Fibroblast of villous mesenchyme (primary cell): ENCODE data around the gene GYS2. TPM values are rescaled to one million over a fixed set of nuclear protein-coding genes. Genes with fewer than 3 reads are reported as not detected.

ENCODE experiments used
- DNase-seq: peaks from one replicate; pipeline ENCODE4 v3.0.0-alpha.2; 2010; ENCODE audit warnings: low read depth
- H3K4me3 ChIP-seq: 2 replicates; pipeline ENCODE4 v1.5.1; 2011; ENCODE audit warnings: low read depth, mild to moderate bottlenecking, low read length
- total RNA-seq: library from RNA; depleted of rRNA; stranded (reverse); fragments of >200 nt; gene quantifications from 2 replicates; pipeline ENCODE4 v1.2.3, GENCODE V29; 2012
- TF ChIP-seq, protein P1 (sequence below): IDR thresholded peaks from 2 replicates; pipeline ENCODE4 v1.5.1; 2012; ENCODE audit warnings: low read depth, mild to moderate bottlenecking, low read length; ENCODE audit not compliant: insufficient read depth

Gene GYS2
- total RNA-seq, 1 donor, result not detected

DNA sequence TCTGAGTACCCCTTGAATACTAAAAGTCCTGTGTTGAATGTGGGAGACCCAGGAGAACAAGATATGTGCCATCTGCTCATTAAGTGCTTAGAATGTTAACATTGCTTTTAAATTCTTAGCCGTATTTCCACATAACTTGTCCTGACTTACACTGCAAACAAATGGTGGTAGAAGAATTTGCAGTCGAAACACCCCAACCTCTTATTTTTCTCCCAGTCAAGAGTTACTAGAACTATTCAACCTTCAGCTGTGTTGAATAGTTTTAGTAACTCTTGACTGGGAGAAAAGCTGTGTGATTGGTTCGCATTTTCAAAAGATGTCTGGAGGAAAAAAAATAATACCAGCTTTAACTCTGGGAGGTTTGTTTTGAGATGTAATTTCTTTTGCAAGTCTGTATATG, 86.2 kb downstream of the GYS2 start:
- DNase-seq, result no peak
- TF ChIP-seq, protein P1, sequence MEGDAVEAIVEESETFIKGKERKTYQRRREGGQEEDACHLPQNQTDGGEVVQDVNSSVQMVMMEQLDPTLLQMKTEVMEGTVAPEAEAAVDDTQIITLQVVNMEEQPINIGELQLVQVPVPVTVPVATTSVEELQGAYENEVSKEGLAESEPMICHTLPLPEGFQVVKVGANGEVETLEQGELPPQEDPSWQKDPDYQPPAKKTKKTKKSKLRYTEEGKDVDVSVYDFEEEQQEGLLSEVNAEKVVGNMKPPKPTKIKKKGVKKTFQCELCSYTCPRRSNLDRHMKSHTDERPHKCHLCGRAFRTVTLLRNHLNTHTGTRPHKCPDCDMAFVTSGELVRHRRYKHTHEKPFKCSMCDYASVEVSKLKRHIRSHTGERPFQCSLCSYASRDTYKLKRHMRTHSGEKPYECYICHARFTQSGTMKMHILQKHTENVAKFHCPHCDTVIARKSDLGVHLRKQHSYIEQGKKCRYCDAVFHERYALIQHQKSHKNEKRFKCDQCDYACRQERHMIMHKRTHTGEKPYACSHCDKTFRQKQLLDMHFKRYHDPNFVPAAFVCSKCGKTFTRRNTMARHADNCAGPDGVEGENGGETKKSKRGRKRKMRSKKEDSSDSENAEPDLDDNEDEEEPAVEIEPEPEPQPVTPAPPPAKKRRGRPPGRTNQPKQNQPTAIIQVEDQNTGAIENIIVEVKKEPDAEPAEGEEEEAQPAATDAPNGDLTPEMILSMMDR, result no peak

DNA sequence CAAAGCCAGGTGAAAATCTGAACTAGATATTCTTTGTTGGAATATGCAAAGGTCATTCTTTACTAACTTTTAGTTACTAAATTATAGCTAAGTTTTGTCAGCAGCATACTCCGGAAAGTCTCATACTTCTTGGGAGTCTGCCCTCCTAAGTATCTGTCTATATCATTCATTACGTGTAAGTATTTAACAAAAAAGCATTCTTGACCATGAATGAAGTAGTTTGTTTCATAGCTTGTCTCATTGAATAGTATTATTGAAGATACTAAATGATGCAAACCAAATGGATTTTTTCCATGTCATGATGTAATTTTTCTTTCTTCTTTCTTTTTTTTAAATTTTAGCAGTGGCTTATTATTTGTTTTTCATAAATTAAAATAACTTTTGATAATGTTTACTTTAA, 88.4 kb downstream of the GYS2 start:
- H3K4me3 ChIP-seq, result no peak overlapping the region
- TF ChIP-seq, protein P1, result no peak
- no peak for DNase-seq

More for the DNA sequence above, 86.2 kb downstream of the GYS2 start:
- H3K4me3 ChIP-seq, result no peak overlapping the region

DNA sequence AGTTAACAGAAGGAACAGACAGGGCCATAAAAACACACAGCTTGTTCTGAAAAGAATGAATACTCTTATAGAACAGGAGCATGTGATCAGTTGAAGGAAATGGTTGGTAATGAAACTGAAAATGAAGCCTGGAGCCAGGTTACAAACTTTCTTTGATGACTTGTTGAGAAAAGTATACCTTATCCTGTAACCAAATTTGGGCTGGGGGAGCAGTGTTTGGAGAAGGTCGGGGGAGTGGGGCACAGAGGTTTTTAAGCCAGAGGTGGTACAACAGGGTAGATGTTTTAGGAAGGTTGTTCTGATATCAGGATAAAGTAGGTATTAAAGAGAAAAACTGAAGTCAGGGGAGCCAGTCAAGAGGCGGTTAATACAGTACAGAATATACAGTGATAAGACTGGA, 94.9 kb downstream of the GYS2 start:
- TF ChIP-seq, protein P1, result no peak
- no peak for DNase-seq
- no peak overlapping the region for H3K4me3 ChIP-seq

DNA sequence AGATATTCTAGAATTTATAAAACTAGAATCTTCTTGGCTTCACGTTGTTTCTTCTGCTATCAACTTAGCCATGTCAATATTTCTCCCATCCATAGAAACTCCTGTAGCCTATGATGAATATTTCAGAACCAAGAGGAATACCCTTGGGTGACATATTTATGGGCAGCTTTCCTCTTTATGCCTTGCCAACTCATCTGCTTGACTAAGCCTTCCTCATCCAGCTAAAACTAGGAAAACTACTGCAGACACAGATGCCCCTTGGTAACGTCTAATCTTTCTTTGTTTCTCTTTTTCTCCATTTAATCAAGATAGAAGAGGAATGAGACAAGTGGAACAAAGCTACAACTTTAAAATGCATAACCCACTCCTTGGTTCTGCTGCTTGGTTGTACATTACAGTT, 96.8 kb downstream of the GYS2 start:
- no peak for DNase-seq
- TF ChIP-seq, protein P1, result no peak
- H3K4me3 ChIP-seq, result no peak overlapping the region

- TF ChIP-seq, protein P1, result no peak
- no peak for DNase-seq
- H3K4me3 ChIP-seq, result no peak overlapping the region
Observed at GRCh38 chr12:21505888-21506287, 98.8 kb downstream of the GYS2 start.

DNA sequence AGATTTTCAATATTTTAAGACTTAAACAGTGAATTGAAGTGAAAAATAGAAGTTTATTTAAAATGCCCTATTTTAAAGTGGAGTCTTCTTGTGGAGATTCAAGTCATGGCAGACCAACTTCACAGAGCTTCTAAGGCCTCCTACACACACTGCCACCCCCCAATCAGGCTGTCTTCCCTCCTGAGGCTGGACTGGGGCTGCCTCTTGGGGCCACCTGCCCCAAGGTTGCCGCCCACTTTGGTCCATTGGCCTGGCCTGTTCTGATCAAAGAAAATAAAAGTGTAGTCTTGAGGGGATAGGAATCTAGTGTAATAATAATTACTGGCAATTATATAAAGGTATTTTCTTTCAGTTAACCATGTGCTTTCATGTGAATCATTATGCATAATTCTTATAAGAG, 101.8 kb downstream of the GYS2 start:
- no peak for DNase-seq
- H3K4me3 ChIP-seq, result peak overlapping the region; percentile 99
- TF ChIP-seq, protein P1, result no peak

- H3K4me3 ChIP-seq, result peak overlapping the region; percentile 99
- peak; percentile 52 for DNase-seq
- TF ChIP-seq, protein P1, result no peak
Observed at GRCh38 chr12:21502164-21502496, 102.5 kb downstream of the GYS2 start.
